IPS-18c (cell line): ENCODE measurements around the gene SOAT2.
"Not testable (repeated sequence)": the region's sequence is repeated elsewhere in the genome, so short reads cannot be mapped to it uniquely, and the experiment has no call there.

ENCODE experiments used
- H3K4me3 ChIP-seq: 2 replicates; pipeline ENCODE4 v1.7.0; 2013; ENCODE audit warnings: low read depth, mild to moderate bottlenecking, low read length, moderate library complexity; ENCODE audit not compliant: insufficient read depth
- H3K9me3 ChIP-seq: one replicate; pipeline ENCODE4 v1.6.1; 2013; ENCODE audit warnings: mild to moderate bottlenecking, low read length, moderate library complexity; ENCODE audit not compliant: control insufficient read depth, insufficient read depth

The SOAT2 gene

DNA sequence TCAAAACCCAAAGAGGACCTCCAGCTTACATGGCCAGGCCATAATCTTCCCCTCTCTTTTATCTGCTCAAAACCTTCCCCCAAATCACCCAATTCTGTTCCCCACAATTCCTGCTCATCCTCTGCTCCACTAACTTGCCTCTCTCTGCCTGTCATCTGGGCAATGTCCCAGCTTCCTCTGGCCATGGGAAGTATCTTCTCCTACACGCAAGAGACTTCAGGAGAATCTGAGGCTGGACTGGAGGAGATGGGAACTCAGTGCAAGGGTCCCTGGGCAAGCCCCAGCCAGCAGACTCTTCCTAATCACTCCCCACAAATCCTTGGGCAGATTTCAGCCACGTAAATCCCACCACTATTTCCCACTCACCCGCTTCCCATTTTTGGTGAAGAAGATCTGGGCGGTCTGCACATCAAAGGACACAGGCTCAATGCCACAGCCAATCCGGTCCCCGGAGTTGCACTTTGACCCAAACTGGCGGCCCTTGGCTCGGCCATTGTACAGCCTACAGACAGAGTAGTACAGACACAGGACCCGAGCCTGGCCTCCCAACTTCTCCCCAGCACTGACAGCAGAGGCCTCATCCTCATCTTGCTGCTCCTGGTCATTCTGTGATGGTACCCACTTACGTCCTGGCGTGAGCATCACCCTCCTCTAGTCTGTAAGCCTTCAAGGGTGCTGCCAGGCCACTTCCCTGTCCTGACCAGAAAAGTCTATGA, 28.8 kb upstream of the SOAT2 start:
- H3K4me3 ChIP-seq: no peak overlapping the region
- H3K9me3 ChIP-seq: peaks cover 2% of the 10 kb centered on the region

DNA sequence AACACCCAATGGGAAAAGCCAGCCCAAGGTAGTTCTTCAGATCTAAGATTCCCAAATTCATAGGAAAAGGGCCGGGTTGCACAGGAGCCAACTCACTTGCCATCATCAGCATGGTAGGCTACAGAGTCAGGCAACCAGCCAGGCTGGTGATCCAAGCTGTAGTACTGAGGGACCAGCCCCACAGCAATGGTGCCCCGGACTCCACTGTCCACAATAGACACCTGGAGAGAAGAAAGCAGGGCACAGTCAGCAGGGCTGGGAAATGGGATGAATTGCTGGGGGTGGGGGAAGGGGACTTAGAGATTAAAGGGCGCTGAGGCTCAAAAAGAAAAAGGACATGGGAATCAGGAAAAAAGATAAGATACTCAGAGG, 28.3 kb upstream of the SOAT2 start:
- Histone ChIP-seq H3K9me3 (peaks cover 2% of the 10 kb centered on the region), H3K4me3 (no peak overlapping the region)

DNA sequence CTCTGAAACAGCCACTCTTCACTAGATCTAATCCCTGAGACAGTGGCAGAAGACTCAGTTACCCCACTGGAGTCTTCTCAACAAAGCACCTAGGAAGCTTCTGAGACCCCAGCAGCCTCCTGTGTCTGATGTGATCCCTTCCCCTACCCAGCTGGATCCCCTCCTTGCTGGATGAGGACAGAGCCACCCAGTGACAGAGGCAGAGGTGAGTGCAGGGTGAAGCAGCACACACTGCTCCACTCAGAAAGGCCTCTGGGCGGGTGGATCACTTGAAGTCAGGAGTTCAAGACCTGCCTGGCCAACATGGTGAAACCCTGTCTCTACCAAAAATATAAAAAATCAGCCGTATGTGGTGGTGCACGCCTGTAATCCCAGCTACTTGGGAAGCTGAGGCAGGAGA, 26.8 kb upstream of the SOAT2 start:
- peaks cover 2% of the 10 kb centered on the region for H3K9me3 ChIP-seq
- no peak overlapping the region for H3K4me3 ChIP-seq

DNA sequence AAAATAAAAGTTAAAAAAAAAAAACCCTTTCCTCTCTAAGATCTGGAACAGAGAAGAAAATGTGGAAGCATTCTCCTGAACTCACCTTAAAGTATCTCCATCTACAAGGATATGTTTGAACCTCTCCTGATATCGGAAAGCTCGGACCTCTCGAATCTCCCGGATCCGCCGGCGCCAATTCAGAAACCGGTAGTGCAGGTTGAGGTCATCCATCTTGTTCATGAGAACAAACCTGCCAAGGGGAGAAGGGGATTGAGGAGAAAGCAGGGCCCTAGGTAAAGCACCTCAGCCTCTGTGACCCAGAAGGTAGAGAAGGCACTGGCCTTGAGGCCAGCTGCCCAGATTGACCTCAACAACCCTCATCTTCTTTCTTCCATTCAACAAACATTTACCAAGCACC, 26.3 kb upstream of the SOAT2 start:
- no peak overlapping the region for H3K4me3 ChIP-seq
- peaks cover 2% of the 10 kb centered on the region for H3K9me3 ChIP-seq

DNA sequence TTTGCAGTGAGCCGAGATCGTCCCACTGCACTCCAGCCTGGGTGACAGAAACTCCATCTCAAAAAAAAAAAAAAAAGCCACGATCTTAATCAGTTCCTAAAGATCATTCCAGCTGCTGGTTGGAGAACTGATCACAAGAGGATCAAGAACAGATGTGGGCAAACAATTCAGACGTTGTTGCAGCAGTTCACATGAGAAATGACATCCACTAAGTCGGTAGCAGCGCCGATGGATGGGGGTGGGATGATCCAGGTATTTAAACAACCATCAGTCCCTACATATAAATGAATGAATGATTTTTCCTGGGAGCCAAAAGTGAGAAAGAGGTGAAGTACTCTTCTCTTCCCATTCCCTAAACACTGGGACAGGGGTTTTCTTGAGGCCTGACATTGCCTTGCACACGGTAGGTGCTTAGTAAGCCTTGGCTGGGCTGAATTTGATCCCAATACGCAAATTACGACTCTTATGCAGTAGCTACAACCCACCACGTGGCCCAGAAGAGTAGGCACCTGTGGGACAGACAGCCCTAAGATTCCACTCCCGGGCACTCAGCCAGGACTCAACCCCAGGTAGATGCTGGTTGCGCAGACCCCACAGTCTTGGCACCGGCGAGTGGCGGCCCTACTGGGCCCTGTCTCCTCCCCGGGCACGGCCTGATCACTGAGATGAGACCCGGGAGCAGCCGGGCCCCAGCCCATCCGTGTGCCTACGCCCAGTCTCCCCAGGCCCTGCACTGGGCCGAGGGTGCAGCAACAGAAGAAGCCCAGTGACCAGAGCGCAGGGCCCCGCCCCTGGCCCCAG, 24.7 kb upstream of the SOAT2 start:
- Histone ChIP-seq H3K9me3 (peaks cover 2% of the 10 kb centered on the region), H3K4me3 (peak overlapping the region; percentile 54)

DNA sequence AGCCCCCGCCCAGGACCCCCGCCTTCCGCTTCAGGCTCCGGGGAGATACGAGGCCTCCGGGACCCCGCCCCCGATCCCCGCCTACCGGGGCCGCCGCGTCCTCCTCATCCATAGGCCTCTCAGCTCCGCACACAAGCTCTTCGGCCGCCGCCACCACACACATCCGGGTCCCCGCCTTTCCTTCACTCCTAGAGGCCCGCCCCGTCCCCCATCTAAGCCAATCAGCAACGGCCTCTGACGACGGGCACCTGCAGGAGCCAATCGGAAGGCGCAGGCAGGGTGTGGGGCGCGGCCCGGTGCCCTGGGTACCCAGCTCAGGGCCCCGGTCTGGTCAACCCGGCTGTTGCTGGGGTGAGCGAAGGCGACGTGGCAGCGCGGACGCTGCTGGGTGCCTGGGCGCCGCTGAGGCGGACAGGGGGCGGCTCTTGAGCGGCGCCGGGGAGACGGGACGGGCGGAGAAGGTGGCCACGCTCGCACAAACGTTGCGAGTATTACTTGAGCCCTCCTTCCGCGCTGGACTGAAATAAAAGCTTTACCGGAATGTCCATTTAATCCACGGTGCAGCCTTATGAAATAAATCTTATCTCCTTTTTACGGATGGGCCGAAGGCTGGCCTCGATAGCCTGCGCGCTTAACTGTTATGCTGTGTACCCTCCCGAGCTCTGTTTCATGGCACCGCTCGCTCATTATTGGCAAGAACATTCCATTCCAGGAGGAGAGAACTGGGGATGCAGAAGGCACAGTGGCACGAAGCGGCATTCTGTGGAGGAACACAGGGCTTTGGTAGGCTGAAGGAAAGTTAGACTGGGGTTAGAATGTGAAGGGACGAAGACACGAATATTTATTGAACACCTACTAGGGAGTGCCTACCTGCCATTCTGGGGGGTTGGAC, 23.8 kb upstream of the SOAT2 start, which contains the start of gene SPRYD3:
Gene SPRYD3, minus strand, starts transcription at position 165 of the 892 bp plus-strand sequence. Its CDS starts 57 bp downstream, at position 108.
- Histone ChIP-seq H3K9me3 (peaks cover 2% of the 10 kb centered on the region), H3K4me3 (peak within 1 kb of the TSS; percentile 54)

DNA sequence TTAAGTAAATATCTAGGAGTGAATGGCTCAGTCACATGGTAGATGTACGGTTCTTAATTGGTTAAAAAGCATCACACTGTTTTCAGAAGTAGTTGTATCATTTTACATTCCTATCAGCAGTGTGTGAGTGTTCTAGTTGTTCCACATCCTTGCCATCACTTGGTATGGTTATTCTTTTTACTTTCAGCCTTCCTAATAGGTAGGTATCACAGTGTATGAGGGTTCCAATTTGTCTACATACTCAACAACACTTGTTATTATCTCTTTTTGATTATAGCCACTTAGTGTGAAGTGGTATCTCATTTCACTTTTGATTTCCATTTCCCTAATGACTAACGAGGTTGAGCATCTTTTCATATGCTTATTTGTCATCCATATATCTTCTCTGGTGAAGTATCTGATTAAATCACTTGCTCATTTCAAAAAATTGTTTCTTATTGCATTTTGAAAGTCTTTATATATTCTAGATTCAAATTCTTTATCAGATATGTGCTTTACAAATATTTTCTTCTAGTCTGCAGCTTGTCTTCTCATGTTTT, 20.6 kb upstream of the SOAT2 start:
- H3K9me3 ChIP-seq: no peaks in the 10 kb centered on the region
- H3K4me3 ChIP-seq: no peak overlapping the region

DNA sequence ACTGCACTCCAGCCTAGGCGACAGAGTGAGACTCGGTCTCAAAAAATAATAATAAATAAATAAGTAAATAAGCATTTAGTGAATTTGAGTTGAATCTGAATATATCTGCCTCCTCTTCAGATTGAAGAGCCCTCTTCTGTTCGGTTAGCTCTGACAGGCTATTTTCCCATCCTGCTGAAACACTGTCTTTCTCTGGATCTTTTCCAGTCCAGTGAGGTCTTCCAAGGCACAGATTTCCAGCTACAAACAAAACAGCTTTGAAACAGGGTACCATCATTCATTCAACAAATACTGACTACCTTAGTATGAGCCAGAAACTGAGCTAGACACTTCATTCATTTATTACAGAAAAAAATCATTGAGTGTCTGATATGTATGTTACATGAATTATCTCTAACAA, 16.9 kb upstream of the SOAT2 start:
- no peaks in the 10 kb centered on the region for H3K9me3 ChIP-seq
- no peak overlapping the region for H3K4me3 ChIP-seq

DNA sequence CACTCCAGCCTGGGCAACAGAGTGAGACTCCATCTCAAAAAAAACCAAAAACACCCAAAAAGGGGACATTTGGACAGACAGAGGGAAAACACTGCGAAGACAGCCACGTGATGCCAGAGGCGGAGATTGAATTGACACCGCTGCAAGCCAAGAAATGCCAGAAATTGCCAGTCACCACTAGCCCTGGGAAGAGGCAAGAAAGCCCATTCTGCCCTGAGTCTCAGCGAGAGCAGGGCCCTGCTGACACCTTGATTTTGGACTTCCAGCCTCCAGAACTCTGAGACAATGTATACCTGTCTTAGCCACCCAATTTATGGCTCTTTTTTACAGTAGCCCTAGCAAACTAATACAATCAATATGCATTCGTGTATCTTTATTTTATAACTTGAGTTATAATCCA, 13.2 kb upstream of the SOAT2 start:
- no peaks in the 10 kb centered on the region for H3K9me3 ChIP-seq
- no peak overlapping the region for H3K4me3 ChIP-seq

DNA sequence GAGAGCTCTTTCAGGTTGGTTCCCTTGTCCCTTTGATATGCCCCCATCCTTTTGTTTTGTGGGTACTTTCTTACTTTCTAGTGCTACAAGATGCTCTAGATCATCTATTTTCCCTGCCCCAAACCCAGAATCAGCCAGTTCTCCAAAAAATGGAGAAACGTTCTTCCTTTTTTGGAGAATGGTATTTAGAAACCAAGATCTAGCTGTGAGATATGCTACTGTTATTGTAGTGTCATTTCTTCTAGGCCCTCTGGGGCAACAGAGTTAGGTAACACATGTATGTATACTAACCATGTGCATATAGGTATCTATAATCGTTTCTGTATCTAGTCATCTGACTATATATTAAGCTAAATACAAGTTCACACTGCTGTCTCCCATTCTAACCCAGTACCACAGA, 12.7 kb upstream of the SOAT2 start:
- Histone ChIP-seq H3K4me3 (no peak overlapping the region), H3K9me3 (no peaks in the 10 kb centered on the region)

DNA sequence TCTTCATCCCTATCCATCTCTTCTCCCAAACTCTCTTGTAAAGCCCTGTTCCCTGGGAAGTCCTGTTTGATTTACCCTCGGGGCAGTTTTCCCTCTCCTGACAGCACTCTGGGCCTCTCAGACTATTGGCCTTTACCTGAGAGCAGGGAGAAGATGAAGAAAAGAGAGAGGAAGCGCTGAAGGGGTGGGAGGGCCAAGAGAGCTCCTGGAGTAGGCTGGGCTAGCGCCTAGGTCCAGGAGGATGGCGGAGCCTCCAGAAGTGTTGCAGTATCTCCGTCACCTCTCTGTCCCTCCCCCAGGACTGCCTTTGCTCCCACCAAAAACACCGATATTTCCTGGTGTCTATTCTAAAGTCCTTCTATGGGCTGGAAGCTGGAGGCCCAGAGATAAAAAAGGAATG, 11.5 kb upstream of the SOAT2 start:
- H3K9me3 ChIP-seq: no peaks in the 10 kb centered on the region
- no peak overlapping the region for H3K4me3 ChIP-seq

DNA sequence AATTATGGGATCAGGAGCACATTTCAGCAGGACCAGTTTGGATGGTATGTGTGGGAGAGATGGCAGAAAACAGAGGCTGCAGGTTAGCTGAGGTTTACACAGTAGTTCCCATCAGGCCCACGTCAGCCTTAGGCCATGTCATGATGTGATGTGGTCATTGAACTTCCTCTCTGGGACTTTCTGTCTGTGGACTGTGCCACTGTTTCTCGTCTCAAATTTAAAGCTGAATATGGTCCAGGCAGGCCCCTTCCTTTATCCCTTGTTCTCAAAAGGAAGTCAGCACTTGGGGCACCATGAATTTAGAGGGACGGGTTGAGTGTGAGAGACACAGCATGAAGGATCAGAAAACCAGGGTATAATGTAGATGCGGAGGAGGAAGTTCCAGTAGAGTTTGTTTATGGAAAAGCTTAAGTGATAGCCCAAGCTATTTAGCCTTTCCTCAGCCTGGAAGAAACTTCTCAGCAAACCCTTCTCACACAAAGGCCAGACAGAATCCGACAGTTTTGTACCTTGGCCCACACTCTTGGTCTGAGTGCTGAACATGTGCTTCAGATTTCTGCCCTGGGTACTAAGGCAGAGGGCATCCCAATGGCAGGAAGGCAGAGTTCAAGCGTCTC, 9.4 kb upstream of the SOAT2 start:
- no peaks in the 10 kb centered on the region for H3K9me3 ChIP-seq
- no peak overlapping the region for H3K4me3 ChIP-seq

DNA sequence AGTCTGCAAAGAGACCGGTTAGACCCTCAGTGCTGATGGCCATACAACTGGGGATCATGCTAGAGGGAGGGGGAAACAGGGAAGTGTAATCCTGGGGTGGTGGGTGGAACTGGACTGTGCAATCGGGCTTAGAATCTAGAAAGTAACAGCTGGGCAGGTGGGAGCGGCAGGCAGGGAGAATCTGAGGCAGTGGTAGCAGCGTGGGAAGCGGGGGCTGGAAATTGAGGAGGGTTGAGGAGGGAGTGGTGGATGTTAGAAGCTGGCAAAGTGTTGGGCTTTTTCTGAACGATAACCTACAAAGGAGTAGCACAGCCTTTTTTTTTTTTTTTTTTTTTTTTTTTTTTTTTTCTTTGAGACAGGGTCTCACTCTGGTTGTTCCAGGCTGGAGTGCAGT, 8.9 kb upstream of the SOAT2 start:
- Histone ChIP-seq H3K9me3 (no peaks in the 10 kb centered on the region), H3K4me3 (no peak overlapping the region)

DNA sequence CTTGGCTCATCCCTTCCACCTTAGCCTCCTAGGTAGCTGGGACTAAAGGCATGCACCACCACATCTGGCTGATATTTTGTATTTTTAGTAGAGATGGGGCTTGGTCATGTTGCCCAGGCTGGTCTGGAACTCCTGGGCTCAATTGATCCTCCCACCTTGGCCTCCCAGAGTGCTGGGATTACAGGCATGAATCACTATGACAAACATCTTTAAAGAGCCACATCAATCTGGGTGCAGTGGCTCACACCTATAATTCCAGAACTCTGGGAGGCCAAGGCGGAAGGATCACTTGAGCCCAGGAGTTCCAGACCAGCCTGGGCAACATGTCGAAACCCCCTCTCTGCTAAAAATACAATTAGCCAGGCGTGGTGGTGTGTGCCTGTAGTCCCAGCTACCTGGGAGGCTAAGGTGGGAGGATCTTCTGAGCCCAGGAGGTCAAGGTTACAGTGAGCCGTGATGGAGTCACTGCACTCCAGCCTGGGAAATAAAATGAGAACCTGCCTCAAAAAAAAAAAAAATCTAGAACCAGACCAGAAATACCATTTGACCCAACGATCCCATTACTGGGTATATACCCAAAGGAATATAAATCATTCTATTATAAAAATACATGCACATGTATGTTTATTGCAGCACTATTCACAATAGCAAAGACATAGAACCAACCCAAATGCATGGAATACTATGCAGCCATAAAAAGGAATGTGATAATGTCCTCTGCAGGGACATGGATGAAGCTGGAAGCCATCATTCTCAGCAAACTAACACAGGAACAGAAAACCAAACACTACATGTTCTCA, 8.3 kb upstream of the SOAT2 start:
- H3K4me3 ChIP-seq: not testable (repeated sequence)

DNA sequence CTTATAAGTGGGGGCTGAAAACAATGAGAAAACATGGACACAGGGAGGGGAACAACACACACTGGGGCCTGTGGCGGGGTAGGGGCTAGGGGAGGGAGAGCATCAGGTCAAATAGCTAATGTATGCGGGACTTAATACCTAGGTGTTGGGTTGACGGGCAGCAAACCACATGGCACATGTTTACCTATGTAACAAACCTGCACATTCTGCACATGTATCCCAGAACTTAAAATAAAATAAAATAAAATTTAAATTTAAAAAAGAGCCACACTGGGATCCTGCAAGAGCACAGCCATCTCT, 7.7 kb upstream of the SOAT2 start:
- not testable (repeated sequence) for H3K4me3 ChIP-seq, H3K9me3 ChIP-seq

More for the DNA sequence above, 8.3 kb upstream of the SOAT2 start:
- H3K9me3 ChIP-seq: not testable (repeated sequence)

DNA sequence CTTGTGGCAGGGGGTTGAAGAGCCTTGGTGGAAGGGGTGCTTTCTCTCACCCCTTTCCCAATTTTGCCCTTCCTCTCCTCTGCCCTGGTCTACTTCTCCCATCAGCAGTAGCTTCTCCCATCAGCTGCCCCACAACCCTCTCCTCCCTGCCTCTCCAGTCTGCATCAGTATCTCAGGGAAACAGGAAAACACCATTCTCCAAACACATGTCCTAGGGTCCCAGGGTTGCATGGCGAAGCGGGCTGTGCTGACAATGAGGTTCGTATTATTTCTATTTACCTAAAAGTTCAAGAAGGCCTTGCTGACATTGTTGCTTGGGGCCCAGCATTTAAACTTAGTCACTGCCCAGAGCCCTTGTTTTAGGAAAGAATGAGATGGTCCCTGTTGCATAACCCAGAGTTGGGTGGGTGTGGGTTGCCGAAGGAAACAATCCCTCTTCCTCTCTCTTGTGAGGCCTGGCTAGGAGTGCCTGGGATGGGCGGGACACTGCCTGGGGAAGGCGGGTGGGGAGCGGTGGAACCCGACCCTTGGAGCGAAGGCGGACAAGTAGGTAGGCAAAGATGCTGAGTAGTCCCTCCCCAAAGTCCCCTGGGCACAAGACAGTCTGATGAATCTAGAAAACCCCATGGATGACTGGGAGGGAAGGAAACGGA, 7.1 kb upstream of the SOAT2 start:
- peak overlapping the region; percentile 84 for H3K4me3 ChIP-seq

More for the DNA sequence above, 7.1 kb upstream of the SOAT2 start:
- no peaks in the 10 kb centered on the region for H3K9me3 ChIP-seq
